Mononuclear cell (primary cell): ENCODE results near the gene ASPHD2. TPM values are rescaled to one million over a fixed set of nuclear protein-coding genes. Genes with fewer than 3 reads are reported as not detected.

Experiments
- H3K27me3 ChIP-seq: 2 replicates; pipeline ENCODE4 v1.6.0; 2011; ENCODE audit warnings: low read length, control low read depth; ENCODE audit not compliant: insufficient read depth
- H3K4me1 ChIP-seq: 2 replicates; pipeline ENCODE4 v1.5.1; 2011; ENCODE audit warnings: mild to moderate bottlenecking, low read length, control low read depth; ENCODE audit not compliant: insufficient read depth
- H3K4me3 ChIP-seq: 2 replicates; pipeline ENCODE4 v1.5.1; 2011; ENCODE audit warnings: mild to moderate bottlenecking, low read length, moderate library complexity
- H3K9me3 ChIP-seq: 2 replicates; pipeline ENCODE4 v1.5.1; 2011; ENCODE audit warnings: low read depth, mild to moderate bottlenecking, control low read depth, low read length
- total RNA-seq: library from RNA; depleted of rRNA; stranded (reverse); fragments of >200 nt; gene quantifications from one replicate; pipeline ENCODE4 v1.2.3, GENCODE V29; 2012

ASPHD2 gene, protein sequence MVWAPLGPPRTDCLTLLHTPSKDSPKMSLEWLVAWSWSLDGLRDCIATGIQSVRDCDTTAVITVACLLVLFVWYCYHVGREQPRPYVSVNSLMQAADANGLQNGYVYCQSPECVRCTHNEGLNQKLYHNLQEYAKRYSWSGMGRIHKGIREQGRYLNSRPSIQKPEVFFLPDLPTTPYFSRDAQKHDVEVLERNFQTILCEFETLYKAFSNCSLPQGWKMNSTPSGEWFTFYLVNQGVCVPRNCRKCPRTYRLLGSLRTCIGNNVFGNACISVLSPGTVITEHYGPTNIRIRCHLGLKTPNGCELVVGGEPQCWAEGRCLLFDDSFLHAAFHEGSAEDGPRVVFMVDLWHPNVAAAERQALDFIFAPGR
- total RNA-seq = 2.7 TPM

DNA sequence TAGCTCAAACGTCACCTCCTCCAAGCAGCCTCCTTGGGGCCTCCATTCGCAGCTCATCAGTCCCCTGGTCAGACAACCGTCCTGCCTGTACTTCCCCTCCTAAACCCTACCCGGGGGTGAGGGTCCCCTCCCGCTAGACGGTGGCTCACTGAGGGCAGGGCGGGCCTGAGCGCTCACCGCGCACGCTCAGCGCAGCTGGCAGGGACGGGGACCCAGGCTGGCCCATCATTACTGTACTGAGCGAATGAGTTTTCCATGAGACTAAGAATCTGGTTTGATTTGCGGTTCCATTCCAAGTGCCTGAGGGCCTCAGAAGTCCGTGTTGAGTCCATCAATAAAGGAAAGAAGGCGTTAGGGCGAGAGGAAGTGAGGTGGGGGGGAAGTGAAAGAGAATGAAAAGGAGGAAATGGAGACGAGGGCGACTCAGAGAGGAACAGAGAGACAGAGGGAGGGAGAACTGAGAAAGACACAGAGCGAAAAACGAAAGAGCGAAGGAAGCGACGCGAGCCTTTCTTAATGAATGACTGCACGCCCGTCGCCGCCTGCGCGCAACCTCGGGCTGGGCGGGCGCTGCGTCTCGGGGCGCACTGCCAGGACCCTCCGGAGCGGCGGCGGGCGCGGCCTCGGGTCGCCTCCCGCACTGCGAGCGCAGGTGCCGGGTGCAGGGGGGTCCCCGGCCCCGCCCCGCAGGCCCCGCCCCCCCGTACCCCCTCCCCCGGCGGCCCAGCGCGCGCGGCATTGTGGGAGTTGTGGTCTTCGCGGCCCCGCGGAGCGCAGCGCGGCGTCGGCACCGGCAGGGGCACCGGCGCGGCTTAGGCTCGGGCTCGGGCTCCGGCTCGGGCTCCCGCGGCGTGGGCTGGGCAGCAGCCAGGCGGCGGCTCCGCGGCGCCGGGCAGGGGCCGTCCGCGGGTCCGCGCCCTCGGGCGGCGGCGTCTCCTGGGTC lies at the start of gene ASPHD2:
ASPHD2 (plus strand) TSS at position 746 of the 943 bp plus-strand sequence. CDS start 4,356 bp downstream, outside the sequence.
- H3K27me3 ChIP-seq = no peaks in the 10 kb centered on the region
- no peaks in the 10 kb centered on the region for H3K9me3 ChIP-seq
- peak within 1 kb of the TSS; percentile 55 for H3K4me3 ChIP-seq
- peaks cover 47% of the 10 kb centered on the region for H3K4me1 ChIP-seq

DNA sequence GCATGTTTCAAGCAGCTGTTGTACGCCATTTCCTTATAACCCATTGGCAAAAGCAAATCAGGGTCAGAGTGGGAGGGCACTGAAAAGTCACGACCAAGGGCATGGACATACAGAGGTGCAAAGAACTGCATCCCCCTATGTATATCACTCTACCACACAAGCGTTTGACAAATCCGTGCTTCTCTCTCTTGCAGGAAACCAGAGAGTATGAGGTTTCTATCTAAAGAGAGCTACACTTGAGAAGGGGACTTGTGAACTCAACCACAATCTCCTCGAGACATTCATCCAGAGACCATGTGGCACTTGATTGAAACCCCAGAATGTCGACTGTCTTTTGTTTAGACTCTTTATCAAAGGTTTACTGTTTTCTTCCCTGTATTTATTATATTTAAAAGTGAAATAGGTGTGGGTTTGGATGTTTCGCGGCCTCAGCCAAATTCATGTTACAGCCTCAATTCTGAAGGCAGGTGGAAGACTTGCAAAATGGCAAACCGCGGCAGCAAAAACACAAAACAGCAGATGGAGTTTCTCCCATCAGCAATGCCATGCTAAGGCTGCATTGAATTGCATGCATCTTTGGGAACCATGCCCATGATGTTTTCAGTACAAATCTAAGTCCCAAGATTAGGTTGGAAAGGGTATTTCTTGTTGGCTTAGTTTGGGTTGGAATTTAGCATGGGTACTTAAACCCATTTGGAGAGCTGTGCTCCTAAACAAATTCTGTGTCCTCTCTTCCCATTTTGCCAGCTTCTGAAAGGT lies 48.8 kb upstream of the ASPHD2 start:
- Histone ChIP-seq H3K4me3 (no peak overlapping the region), H3K9me3 (no peaks in the 10 kb centered on the region), H3K27me3 (peaks cover 3% of the 10 kb centered on the region), H3K4me1 (peaks cover 5% of the 10 kb centered on the region)

DNA sequence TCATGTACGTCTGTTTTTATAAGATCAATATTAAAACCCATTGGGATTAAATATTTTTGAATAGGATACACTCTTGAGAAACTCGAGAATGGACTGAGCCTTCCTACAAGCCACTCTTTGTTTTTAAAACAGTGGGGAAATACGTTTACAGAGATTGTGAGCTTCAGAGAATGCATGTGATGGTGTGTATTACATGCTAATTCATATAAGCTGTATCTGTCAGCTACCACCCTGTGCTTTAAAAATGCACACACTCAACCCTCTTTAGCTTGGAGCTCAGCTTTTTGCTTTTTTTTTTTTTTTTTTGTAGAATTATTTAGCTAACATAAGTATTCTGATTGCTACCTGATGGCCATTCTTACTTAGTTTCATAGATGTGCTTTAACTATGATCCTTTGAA lies 46.3 kb upstream of the ASPHD2 start:
- Histone ChIP-seq H3K4me1 (no peaks in the 10 kb centered on the region), H3K4me3 (no peak overlapping the region), H3K9me3 (no peaks in the 10 kb centered on the region), H3K27me3 (peaks cover 3% of the 10 kb centered on the region)

DNA sequence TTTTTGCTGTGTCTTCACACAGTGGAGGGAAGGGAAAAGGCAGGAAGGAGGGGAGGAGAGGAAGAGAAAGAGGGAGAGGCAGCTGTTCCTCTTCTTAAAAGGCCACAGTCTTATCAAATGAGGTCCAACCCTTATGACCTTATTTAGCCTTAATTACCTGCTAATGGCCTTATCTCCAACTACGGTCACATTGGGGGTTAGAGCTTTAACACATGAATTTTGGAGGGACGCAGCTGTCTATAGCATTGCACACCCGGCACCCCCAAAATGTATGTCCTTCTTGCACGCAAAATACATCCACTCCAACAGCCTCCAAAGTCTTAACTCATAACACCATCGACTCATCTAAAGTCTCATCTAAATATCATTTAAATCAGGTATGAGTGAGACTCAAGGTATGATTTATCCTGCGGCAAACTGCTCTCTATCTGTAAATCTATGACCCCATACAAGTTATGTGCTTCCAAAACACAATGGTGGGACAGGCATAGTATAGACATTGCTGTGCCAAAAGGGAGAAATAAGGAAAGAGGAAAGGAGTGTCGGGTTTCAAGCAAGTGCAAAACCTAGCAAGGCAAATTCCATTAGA lies 45.0 kb upstream of the ASPHD2 start:
- H3K27me3 ChIP-seq = peaks cover 5% of the 10 kb centered on the region

DNA sequence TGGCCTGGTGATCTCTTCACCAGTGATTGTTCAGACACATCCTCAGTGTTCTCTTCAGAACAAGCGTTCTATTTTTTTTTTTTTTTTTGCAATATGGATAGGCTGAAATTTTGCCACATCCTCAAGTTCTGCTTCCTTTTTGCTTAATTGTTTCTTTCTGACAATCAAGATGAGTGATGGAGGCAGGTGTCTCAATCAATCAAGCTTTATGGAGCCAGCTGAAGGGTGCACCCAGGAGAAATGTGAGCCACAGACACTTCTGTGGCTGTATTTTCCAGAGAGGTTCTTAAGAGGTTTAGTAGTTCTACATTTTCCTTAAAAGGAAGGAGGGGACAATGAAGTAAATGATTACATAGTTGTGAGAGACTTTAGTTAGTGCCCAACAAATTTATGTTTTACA lies 43.9 kb upstream of the ASPHD2 start:
- Histone ChIP-seq H3K9me3 (no peaks in the 10 kb centered on the region), H3K4me1 (no peaks in the 10 kb centered on the region), H3K27me3 (peaks cover 5% of the 10 kb centered on the region), H3K4me3 (no peak overlapping the region)

More for the DNA sequence above, 45.0 kb upstream of the ASPHD2 start:
- no peak overlapping the region for H3K4me3 ChIP-seq
- no peaks in the 10 kb centered on the region for H3K4me1 ChIP-seq
- H3K9me3 ChIP-seq = no peaks in the 10 kb centered on the region

DNA sequence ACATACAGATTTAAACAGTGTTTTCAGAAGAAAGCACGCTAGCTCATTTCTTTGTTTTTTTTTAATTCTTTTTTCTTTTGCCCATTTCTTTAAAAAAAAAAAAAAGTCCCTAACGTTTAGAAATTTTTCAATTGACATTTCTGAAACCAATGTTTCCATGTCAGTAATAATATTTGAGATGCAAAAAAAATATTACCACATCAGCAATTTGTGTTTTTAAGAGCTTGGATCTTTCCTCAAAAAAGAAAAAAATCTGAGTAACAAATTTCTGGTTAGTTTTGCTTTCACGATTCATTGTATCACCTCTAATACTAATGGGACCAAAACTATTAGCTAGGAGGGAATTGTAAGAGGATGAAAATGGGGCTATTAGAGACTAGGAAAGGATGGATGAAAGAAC lies 39.9 kb upstream of the ASPHD2 start:
- Histone ChIP-seq H3K27me3 (peaks cover 2% of the 10 kb centered on the region), H3K4me1 (no peaks in the 10 kb centered on the region), H3K9me3 (no peaks in the 10 kb centered on the region), H3K4me3 (no peak overlapping the region)

DNA sequence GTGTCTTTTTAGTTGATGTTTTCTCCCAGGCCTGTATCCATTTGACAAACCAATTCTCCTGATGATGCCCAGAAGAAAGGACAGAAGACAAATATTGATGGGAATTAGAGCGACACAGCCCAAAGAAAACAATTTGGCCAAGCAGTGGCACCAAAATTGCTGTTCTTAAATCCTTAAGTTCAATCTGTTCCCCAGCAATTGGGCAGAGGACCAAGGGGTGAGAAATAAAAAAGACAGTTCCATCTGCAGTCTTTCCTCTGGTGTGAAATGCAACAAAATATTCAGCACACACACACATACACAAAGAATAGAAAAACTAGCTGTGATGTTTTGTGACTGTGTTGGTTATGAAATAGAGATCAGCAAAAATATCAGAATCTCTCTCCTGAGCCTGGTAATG lies 38.0 kb upstream of the ASPHD2 start:
- Histone ChIP-seq H3K4me3 (no peak overlapping the region), H3K27me3 (peaks cover 2% of the 10 kb centered on the region), H3K9me3 (no peaks in the 10 kb centered on the region), H3K4me1 (no peaks in the 10 kb centered on the region)

DNA sequence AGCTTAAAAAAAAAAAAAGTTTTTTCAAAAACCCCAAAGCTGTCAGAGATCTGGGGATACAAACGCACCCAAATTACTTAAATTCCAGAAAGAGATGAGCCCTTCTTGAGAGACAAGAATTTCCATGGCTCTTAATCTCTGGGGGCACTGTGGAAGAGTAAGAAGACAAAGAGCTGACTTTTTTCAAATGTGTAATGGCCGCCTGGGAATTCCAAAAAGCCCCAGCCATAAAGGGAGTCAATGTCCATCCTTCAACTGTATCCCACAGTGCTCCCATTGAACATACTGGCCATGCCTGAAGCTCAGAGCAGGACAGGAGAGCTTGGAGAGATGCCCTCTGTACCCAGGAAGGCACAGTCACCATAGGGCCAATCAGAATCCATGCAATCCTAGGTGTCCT lies 37.4 kb upstream of the ASPHD2 start:
- no peaks in the 10 kb centered on the region for H3K4me1 ChIP-seq
- H3K9me3 ChIP-seq = no peaks in the 10 kb centered on the region
- H3K4me3 ChIP-seq = no peak overlapping the region
- H3K27me3 ChIP-seq = peaks cover 2% of the 10 kb centered on the region

DNA sequence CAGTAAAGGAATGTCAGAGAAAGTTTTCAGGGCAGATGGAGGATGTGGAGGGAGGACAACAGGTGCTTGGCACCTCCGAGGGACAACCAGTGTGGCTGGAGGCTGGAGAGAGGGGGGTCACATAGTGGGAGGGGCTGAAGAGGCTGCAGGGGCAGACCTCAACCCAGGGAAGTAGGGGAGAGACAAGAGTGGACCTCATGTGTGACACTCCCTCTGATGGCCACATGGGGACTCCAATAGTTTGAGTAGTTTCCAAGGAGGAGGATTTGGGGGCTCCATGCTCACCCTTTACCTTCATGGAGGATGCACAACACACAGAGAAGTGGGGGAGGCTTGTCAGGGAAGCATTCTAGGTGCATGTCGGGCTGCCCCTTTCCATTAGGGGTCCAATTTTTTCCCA lies 35.1 kb upstream of the ASPHD2 start:
- Histone ChIP-seq H3K9me3 (no peaks in the 10 kb centered on the region), H3K4me3 (no peak overlapping the region), H3K27me3 (no peaks in the 10 kb centered on the region), H3K4me1 (no peaks in the 10 kb centered on the region)

DNA sequence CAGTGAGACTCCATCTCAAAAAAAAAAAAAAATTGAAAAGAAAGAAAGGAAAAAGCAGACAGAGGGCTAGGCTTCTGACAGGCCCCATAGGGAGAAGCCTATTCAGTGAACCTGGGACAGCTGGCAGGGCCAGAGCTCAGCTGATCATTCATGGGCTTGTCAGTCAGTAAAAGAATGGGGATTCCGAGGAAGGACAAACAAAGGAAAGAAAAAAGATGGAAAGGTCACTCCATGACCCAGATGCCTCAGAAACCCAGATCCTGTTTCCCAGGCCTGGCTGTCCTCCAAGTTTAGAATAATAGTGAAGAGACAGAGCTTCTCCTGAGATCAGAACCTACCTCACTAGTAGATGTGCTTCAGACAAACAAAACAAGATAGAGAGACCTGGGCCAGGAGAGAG lies 34.3 kb upstream of the ASPHD2 start:
- no peaks in the 10 kb centered on the region for H3K9me3 ChIP-seq
- no peaks in the 10 kb centered on the region for H3K27me3 ChIP-seq
- no peaks in the 10 kb centered on the region for H3K4me1 ChIP-seq

DNA sequence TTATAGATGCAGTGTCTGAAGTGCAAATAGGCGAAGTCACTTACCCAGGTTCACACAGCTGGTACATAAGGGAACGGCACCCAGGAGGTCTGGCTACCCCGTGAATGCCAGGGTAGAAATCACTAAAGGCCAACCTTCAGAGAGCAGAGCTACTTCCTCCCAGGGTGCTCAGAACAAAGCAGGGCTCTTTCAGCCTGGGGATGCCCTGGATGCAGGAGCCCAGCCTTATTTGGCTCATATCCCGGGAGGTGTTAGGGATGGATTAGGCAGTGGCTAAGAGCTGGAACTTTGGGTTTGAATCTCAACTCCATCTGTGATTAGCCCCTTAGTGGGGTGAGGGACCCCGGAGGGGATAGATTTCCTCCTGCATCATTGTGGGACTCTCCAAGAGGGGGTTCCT lies 33.1 kb upstream of the ASPHD2 start:
- Histone ChIP-seq H3K9me3 (no peaks in the 10 kb centered on the region), H3K4me1 (no peaks in the 10 kb centered on the region), H3K4me3 (no peak overlapping the region), H3K27me3 (no peaks in the 10 kb centered on the region)

More for the DNA sequence above, 34.3 kb upstream of the ASPHD2 start:
- no peak overlapping the region for H3K4me3 ChIP-seq

DNA sequence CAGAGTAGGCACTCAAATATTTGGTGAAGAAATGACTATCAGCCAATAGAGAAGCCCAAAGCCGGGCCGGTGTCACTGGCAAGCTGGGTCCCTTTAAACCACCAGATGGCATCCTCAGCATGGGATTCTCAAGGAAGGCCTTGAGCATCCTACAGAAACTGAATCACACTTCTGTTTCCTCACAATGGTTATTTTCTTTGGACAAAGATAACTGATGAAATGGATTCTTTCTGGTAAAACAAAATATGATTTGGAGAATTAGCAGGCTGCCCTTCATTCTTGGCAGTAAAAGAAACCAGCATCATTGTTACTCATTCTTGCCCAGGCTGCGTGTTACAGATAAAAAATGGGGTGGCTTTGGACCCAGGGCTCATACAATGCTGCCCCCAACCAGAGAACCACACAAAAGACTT lies 30.3 kb upstream of the ASPHD2 start:
- H3K4me3 ChIP-seq = no peak overlapping the region
- no peaks in the 10 kb centered on the region for H3K27me3 ChIP-seq
- H3K4me1 ChIP-seq = peaks cover 2% of the 10 kb centered on the region
- no peaks in the 10 kb centered on the region for H3K9me3 ChIP-seq

DNA sequence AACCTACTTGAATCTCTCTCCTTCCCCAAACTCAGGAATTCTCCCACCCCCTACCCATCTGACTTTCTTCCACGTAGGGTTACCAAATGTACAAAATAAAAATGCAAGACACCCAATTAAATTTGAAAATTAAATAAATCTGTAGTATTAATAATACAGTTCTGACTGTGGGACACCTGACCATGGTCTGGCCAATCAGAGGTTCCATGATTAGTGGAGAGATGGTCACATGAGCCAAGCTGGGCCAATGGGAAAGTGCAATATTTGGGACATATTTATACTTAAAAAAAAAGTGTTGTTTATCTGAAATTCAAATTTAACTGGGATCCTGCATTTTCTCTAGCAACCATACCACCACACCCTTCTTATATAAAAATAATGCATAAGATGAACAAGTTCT lies 29.8 kb upstream of the ASPHD2 start:
- H3K4me3 ChIP-seq = no peak overlapping the region
- H3K4me1 ChIP-seq = peaks cover 7% of the 10 kb centered on the region
- H3K9me3 ChIP-seq = no peaks in the 10 kb centered on the region
- no peaks in the 10 kb centered on the region for H3K27me3 ChIP-seq

DNA sequence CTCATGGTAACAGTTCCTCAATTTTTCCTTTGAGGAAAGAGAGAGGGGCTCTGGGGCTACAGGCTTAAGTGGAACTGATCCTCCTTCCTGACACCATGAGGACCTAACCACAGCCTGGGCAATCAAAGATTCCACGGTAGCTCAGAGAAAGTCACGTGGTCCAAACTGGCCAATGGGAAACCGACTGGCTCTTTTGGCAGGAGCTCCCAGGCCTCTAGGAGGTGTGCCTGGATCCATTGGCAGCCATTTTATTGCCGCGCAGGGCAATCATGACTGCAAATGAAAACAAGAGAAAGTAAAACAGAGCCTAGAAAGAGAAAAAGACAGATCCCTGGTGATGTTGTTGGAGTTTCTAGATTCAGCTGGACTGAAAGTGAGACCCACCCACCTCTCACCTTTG lies 27.3 kb upstream of the ASPHD2 start:
- H3K4me3 ChIP-seq = no peak overlapping the region
- H3K27me3 ChIP-seq = no peaks in the 10 kb centered on the region
- no peaks in the 10 kb centered on the region for H3K9me3 ChIP-seq
- H3K4me1 ChIP-seq = peaks cover 22% of the 10 kb centered on the region
